Esophagus muscularis mucosa (tissue), 3 donors: Measurements from ENCODE around the gene NBEA.

Experiments
- POLR2A ChIP-seq: fragments of 450-650 bp; IDR thresholded peaks from one replicate; pipeline ENCODE4 v1.6.1; 2017; ENCODE audit warnings: antibody characterized with exemption, moderate library complexity, mild to moderate bottlenecking, low read depth
- POLR2AphosphoS5 ChIP-seq, 2 donors: sonication (generic); formaldehyde crosslinking; IDR thresholded peaks; one replicate each; pipeline ENCODE4 v1.6.1; 2017; ENCODE audit warnings: antibody characterized with exemption in 2 of 2
- TF ChIP-seq, protein P1 (sequence below), 3 experiments: fragments of 200-600 bp in 2 of 3; fragments of 450-650 bp in 1 of 3; sonication (generic) in 2 of 3; IDR thresholded peaks; one replicate each; pipeline ENCODE4 v1.5.1; 2017 to 2019; ENCODE audit warnings: antibody characterized with exemption in 3 of 3, mild to moderate bottlenecking in 2 of 3, moderate library complexity in 1 of 3

DNA sequence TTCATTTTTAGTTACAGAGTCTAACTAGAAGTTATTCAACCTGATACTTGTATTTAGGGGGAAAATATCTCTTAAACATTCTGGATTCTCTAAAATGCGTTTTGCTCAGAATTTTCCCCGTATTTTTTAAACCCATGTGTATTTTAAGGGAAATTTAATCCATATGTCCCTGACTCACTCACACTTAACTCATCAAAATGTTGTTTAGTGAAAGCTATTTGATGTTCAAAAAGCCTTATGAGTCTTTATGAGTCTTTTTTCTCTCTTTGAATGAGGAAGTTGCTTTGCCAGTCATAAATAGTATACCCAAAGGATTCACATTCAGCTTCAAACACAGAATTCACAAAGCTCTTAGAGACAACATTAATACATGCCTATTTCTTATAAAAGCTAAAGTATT, 518.0 kb downstream of the NBEA start:
- TF ChIP-seq, protein P1, sequence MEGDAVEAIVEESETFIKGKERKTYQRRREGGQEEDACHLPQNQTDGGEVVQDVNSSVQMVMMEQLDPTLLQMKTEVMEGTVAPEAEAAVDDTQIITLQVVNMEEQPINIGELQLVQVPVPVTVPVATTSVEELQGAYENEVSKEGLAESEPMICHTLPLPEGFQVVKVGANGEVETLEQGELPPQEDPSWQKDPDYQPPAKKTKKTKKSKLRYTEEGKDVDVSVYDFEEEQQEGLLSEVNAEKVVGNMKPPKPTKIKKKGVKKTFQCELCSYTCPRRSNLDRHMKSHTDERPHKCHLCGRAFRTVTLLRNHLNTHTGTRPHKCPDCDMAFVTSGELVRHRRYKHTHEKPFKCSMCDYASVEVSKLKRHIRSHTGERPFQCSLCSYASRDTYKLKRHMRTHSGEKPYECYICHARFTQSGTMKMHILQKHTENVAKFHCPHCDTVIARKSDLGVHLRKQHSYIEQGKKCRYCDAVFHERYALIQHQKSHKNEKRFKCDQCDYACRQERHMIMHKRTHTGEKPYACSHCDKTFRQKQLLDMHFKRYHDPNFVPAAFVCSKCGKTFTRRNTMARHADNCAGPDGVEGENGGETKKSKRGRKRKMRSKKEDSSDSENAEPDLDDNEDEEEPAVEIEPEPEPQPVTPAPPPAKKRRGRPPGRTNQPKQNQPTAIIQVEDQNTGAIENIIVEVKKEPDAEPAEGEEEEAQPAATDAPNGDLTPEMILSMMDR (IDR thresholded peaks at IDR 0.05), result no peak
- TF ChIP-seq POLR2A (no peak), POLR2AphosphoS5 (IDR thresholded peaks at IDR 0.05) (no peak)
